ENCODE data around the gene PAIP2. TPM values are rescaled to one million over a fixed set of nuclear protein-coding genes. Genes with fewer than 3 reads are reported as not detected.

The PAIP2 gene, protein sequence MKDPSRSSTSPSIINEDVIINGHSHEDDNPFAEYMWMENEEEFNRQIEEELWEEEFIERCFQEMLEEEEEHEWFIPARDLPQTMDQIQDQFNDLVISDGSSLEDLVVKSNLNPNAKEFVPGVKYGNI
- total RNA-seq (10 to 100 TPM; 55.6 to 82.3 TPM), polyA plus RNA-seq (10 to 100 TPM; 58.9 to 83.1 TPM)
- long read RNA-seq, donor 1, transcript PAIP2-206 (3 exons, 815 nt), result minor isoform, 6 of 164 reads
- long read RNA-seq, donor 1, transcript PAIP2-201 (4 exons, 1,459 nt), result major isoform, 129 of 164 reads
- long read RNA-seq, donor 1, partial matches to known transcripts, result 24 of 164 reads
- long read RNA-seq, donor 1, other reads (novel, unspliced or antisense), result 5 of 164 reads
- long read RNA-seq, donor 2, transcript PAIP2-201 (4 exons, 1,459 nt), result major isoform, 35 of 58 reads
- long read RNA-seq, donor 2, partial matches to known transcripts, result 20 of 58 reads
- long read RNA-seq, donor 2, other reads (novel, unspliced or antisense), result 0 of 58 reads
- long read RNA-seq, donor 3, transcript PAIP2-201 (4 exons, 1,459 nt), result major isoform, 54 of 75 reads
- long read RNA-seq, donor 3, transcript PAIP2-206 (3 exons, 815 nt), result minor isoform, 6 of 75 reads
- long read RNA-seq, donor 3, partial matches to known transcripts, result 15 of 75 reads
- long read RNA-seq, donor 3, other reads (novel, unspliced or antisense), result 0 of 75 reads
- long read RNA-seq, donor 4, transcript PAIP2-201 (4 exons, 1,459 nt), result major isoform, 30 of 73 reads
- long read RNA-seq, donor 4, partial matches to known transcripts, result 40 of 73 reads
- long read RNA-seq, donor 4, other reads (novel, unspliced or antisense), result 0 of 73 reads
- long read RNA-seq, donor 5, transcript PAIP2-201 (4 exons, 1,459 nt), result major isoform, 111 of 200 reads
- long read RNA-seq, donor 5, transcript PAIP2-206 (3 exons, 815 nt), result minor isoform, 8 of 200 reads
- long read RNA-seq, donor 5, partial matches to known transcripts, result 80 of 200 reads
- long read RNA-seq, donor 5, other reads (novel, unspliced or antisense), result 0 of 200 reads

DNA sequence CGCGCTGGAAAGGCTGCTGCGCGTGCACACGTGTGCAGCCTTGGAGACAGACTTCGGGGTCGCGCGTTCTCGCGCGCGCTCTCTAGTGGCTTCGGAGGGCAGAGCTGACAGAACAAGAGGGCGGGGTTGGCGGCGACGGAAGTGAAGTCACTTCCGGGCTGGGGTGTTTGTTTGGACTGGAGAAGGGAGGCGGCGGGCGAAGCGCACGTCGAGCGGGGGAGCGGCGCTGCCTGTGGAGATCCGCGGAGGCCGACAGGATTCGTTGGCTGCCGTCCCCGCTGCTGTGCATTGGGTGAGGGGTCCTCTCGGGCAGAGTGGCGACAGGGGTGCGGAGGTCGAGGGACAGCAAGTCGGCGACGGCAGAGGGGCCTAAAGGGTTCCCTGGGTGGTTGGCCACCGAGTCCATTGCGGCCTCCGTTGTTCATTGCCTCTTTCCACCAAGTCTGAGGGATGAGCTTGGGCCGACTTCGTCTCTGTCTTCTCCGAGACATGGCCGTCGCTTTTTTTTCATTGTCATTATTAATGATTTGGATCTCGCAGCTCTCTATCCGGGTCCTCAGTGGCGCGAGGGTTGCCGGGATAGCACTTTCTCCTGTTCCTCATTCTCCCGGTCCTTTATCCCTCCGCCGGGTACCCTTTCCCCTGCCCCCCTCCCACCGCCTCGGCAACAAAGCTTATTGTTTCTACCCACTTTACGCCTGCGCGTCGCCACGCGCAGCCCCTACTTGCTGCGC, at the start of gene PAIP2:
TSS of gene PAIP2 (plus strand) at position 166 of the 734 bp plus-strand sequence. CDS start 21,931 bp downstream, outside the sequence.
- ATAC-seq (ENCODE audit: insufficient read depth, low FRiP score) (peak; percentile 97), DNase-seq (peak; percentile 98 to 99 (median 99))
- TF ChIP-seq, protein P1, sequence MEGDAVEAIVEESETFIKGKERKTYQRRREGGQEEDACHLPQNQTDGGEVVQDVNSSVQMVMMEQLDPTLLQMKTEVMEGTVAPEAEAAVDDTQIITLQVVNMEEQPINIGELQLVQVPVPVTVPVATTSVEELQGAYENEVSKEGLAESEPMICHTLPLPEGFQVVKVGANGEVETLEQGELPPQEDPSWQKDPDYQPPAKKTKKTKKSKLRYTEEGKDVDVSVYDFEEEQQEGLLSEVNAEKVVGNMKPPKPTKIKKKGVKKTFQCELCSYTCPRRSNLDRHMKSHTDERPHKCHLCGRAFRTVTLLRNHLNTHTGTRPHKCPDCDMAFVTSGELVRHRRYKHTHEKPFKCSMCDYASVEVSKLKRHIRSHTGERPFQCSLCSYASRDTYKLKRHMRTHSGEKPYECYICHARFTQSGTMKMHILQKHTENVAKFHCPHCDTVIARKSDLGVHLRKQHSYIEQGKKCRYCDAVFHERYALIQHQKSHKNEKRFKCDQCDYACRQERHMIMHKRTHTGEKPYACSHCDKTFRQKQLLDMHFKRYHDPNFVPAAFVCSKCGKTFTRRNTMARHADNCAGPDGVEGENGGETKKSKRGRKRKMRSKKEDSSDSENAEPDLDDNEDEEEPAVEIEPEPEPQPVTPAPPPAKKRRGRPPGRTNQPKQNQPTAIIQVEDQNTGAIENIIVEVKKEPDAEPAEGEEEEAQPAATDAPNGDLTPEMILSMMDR (IDR thresholded peaks at IDR 0.05; ENCODE audit: control extremely low read depth, extremely low read depth), result peak; percentile 72
- no peaks in the 10 kb centered on the region for H3K9me3 ChIP-seq (ENCODE audit: control insufficient read depth in 4 of 4, insufficient read depth in 3 of 4, low read length in 3 of 4)
- peaks cover 0 to 26% (median 4%) of the 10 kb centered on the region in 5 donors for H3K4me1 ChIP-seq (ENCODE audit: control insufficient read depth in 5 of 5, insufficient read depth in 5 of 5, low read length in 5 of 5)
- no peaks in the 10 kb centered on the region for H3K27me3 ChIP-seq (ENCODE audit: control insufficient read depth in 3 of 3, insufficient read depth in 3 of 3, low read length in 2 of 3)
- peak within 1 kb of the TSS; percentile 96 to 100 for H3K27ac ChIP-seq (ENCODE audit: low read depth in 1 of 2, low read length in 1 of 2)
- H3K36me3 ChIP-seq (ENCODE audit: control insufficient read depth in 4 of 4, insufficient read depth in 4 of 4, low read length in 4 of 4), result peaks cover 0 to 9% (median 6%) of the 10 kb centered on the region in 4 donors
- 0 to 1% methylated on average over 66 of the region's 66 CpGs for WGBS, 2 donors
- H3K4me3 ChIP-seq, result peak within 1 kb of the TSS; percentile 96
- H3K9ac ChIP-seq (ENCODE audit: insufficient read depth in 1 of 2, low read length in 2 of 2), result peak within 1 kb of the TSS; percentile 99

DNA sequence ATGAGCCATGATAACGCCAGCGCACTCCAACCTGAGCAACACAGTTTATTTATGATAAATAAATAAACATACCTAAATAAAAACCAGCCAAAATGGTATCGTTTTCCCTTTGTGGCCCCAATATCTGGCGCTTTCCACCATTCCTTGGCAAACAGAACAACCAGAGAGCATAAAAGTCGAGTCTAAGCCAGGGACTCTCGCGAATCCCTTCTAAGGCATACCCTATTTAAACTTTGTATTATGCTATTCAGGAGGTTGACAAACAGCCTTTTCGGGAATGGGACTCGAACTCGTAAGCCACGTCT, 48.5 kb upstream of the PAIP2 start:
- ATAC-seq (ENCODE audit: insufficient read depth, low FRiP score), result no peak
- no peak overlapping the region for H3K4me3 ChIP-seq
- H3K9ac ChIP-seq (ENCODE audit: insufficient read depth in 1 of 2, low read length in 2 of 2), result peak overlapping the region; percentile 99 to 100
- WGBS, 2 donors, result 26 to 27% methylated on average over 11 of the region's 11 CpGs
- TF ChIP-seq, protein P1 (IDR thresholded peaks at IDR 0.05; ENCODE audit: control extremely low read depth, extremely low read depth), result no peak
- no peaks in the 10 kb centered on the region for H3K9me3 ChIP-seq (ENCODE audit: control insufficient read depth in 4 of 4, insufficient read depth in 3 of 4, low read length in 3 of 4)
- no peak for DNase-seq
- peak overlapping the region; percentile 86 to 99 for H3K27ac ChIP-seq (ENCODE audit: low read depth in 1 of 2, low read length in 1 of 2)
- no peaks in the 10 kb centered on the region for H3K27me3 ChIP-seq (ENCODE audit: control insufficient read depth in 3 of 3, insufficient read depth in 3 of 3, low read length in 2 of 3)
- H3K36me3 ChIP-seq (ENCODE audit: control insufficient read depth in 4 of 4, insufficient read depth in 4 of 4, low read length in 4 of 4), result peaks cover 0 to 7% (median 0%) of the 10 kb centered on the region in 4 donors
- H3K4me1 ChIP-seq (ENCODE audit: control insufficient read depth in 5 of 5, insufficient read depth in 5 of 5, low read length in 5 of 5), result peaks cover 5 to 32% (median 10%) of the 10 kb centered on the region in 5 donors

DNA sequence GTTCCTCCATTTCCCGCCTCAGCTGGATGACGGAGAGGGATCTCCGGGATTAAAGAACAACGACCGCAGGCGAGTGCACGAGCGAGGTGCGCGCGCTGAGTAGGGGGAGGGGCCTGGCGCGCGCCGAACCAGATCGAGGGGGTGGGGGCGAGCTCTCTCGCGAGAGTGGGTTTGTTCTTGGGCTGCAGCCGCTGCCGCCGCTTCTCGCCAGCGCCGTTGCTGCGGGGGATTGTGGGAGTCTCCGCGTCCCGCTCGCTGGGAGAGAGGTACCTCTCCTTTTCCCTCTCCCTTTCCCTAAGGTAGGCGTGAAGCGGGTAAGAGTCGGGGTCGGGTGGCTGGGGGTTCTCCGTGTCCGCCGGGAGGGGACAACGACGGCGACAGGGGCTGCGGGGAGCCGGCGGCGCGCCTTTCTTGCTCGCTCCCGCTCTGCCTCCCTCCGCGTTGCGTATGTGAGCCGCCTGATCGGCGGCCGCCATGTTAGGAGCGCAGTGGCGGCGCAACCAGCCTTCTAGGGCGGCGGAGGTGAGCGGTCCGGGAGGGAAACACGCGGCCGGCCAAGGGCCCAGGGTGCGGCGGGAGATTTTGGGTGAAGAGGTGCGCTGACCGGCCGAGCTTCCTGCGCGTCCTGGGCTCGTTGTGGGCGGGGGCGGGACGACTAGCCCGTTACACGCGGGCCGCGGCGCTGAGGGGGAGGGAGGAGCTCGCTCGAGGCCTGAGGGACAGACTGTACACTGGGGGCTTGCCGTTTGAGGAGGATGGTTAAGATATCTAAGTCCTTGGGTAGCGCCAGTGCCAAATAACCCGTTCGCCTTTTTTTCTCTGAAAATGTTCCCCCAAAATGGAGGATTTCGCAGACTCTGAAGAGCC, 47.9 kb upstream of the PAIP2 start, which contains the start of gene MATR3:
TSS of gene MATR3 (plus strand) at position 234 of the 867 bp plus-strand sequence. CDS start 13,676 bp downstream, outside the sequence.
- 0% methylated on average over 74 to 88 of the region's 88 CpGs for WGBS, 2 donors
- TF ChIP-seq, protein P1 (IDR thresholded peaks at IDR 0.05; ENCODE audit: control extremely low read depth, extremely low read depth), result no peak
- Histone ChIP-seq H3K27ac (ENCODE audit: low read depth in 1 of 2, low read length in 1 of 2) (peak within 1 kb of the TSS; percentile 99 to 100), H3K4me3 (peak within 1 kb of the TSS; percentile 72), H3K27me3 (ENCODE audit: control insufficient read depth in 3 of 3, insufficient read depth in 3 of 3, low read length in 2 of 3) (no peaks in the 10 kb centered on the region), H3K4me1 (ENCODE audit: control insufficient read depth in 5 of 5, insufficient read depth in 5 of 5, low read length in 5 of 5) (peaks cover 5 to 38% (median 10%) of the 10 kb centered on the region in 5 donors), H3K9ac (ENCODE audit: insufficient read depth in 1 of 2, low read length in 2 of 2) (peak within 1 kb of the TSS; percentile 99 to 100), H3K36me3 (ENCODE audit: control insufficient read depth in 4 of 4, insufficient read depth in 4 of 4, low read length in 4 of 4) (peaks cover 0 to 7% (median 0%) of the 10 kb centered on the region in 4 donors), H3K9me3 (ENCODE audit: control insufficient read depth in 4 of 4, insufficient read depth in 3 of 4, low read length in 3 of 4) (no peaks in the 10 kb centered on the region)
- ATAC-seq (ENCODE audit: insufficient read depth, low FRiP score), result peak; percentile 93
- DNase-seq, result peak; percentile 97 to 98 (median 98)
